Measurements from ENCODE around the gene SYTL1. TPM values are rescaled to one million over a fixed set of nuclear protein-coding genes. Genes with fewer than 3 reads are reported as not detected.
A peak's percentile ranks its signal among the peaks of the same experiment; 100 is the strongest.

SYTL1 gene
- total and polyA plus RNA-seq, 9 of the 15 experiments (the other 6 are each of a cell fraction or from before 2014, with no cell fraction given), result 0.04 to 9.3 (median 1.7) TPM

- TF ChIP-seq, protein P1, sequence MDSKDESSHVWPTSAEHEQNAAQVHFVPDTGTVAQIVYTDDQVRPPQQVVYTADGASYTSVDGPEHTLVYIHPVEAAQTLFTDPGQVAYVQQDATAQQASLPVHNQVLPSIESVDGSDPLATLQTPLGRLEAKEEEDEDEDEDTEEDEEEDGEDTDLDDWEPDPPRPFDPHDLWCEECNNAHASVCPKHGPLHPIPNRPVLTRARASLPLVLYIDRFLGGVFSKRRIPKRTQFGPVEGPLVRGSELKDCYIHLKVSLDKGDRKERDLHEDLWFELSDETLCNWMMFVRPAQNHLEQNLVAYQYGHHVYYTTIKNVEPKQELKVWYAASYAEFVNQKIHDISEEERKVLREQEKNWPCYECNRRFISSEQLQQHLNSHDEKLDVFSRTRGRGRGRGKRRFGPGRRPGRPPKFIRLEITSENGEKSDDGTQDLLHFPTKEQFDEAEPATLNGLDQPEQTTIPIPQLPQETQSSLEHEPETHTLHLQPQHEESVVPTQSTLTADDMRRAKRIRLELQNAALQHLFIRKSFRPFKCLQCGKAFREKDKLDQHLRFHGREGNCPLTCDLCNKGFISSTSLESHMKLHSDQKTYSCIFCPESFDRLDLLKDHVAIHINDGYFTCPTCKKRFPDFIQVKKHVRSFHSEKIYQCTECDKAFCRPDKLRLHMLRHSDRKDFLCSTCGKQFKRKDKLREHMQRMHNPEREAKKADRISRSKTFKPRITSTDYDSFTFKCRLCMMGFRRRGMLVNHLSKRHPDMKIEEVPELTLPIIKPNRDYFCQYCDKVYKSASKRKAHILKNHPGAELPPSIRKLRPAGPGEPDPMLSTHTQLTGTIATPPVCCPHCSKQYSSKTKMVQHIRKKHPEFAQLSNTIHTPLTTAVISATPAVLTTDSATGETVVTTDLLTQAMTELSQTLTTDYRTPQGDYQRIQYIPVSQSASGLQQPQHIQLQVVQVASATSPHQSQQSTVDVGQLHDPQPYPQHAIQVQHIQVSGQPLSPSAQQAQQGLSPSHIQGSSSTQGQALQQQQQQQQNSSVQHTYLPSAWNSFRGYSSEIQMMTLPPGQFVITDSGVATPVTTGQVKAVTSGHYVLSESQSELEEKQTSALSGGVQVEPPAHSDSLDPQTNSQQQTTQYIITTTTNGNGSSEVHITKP (IDR thresholded peaks at IDR 0.05; ENCODE audit: partially characterized antibody), result no peak
- TF ChIP-seq USF1 (CRISPR knock-in tag; IDR thresholded peaks at IDR 0.05) (no peak), POLR2G (IDR thresholded peaks at IDR 0.05; ENCODE audit: low read depth, low read length) (no peak), LCOR (CRISPR knock-in tag; IDR thresholded peaks at IDR 0.05) (no peak), BMI1 (IDR thresholded peaks at IDR 0.05; ENCODE audit: low read length) (no peak), TAF1 (IDR thresholded peaks at IDR 0.05; ENCODE audit: control insufficient read depth, extremely low read depth, insufficient read depth, low read length, severe bottlenecking) (no peak), ZNF696 (CRISPR knock-in tag; conservative IDR thresholded peaks at IDR 0.05) (no peak), RFX7 (CRISPR knock-in tag; IDR thresholded peaks at IDR 0.05) (no peak), ZNF699 (CRISPR knock-in tag; IDR thresholded peaks at IDR 0.05; ENCODE audit: insufficient replicate concordance) (no peak), CCNT2 (IDR thresholded peaks at IDR 0.05; ENCODE audit: borderline replicate concordance, extremely low read depth, insufficient read length, low read depth, low read length) (no peak), TEAD2 (tag; IDR thresholded peaks at IDR 0.05) (0 out of 2 replicates have a peak, but pooled peaks have one; percentile 12), ZNF212 (CRISPR knock-in tag; IDR thresholded peaks at IDR 0.05) (no peak), CXXC5 (CRISPR knock-in tag; IDR thresholded peaks at IDR 0.05) (no peak), PRPF4 (IDR thresholded peaks at IDR 0.05; ENCODE audit: insufficient read depth, low read depth, low read length, poor library complexity, severe bottlenecking) (no peak), KAT8 (IDR thresholded peaks at IDR 0.05; ENCODE audit: low read depth) (no peak), CBX1 (IDR thresholded peaks at IDR 0.05; ENCODE audit: low read depth) (no peak), KLF13 (tag; IDR thresholded peaks at IDR 0.05; ENCODE audit: borderline replicate concordance, low read depth) (no peak), ZZZ3 (IDR thresholded peaks at IDR 0.05) (no peak)
- TF ChIP-seq, protein P2, sequence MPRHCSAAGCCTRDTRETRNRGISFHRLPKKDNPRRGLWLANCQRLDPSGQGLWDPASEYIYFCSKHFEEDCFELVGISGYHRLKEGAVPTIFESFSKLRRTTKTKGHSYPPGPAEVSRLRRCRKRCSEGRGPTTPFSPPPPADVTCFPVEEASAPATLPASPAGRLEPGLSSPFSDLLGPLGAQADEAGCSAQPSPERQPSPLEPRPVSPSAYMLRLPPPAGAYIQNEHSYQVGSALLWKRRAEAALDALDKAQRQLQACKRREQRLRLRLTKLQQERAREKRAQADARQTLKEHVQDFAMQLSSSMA (CRISPR knock-in tag; IDR thresholded peaks at IDR 0.05), result no peak
- TF ChIP-seq, protein P3, sequence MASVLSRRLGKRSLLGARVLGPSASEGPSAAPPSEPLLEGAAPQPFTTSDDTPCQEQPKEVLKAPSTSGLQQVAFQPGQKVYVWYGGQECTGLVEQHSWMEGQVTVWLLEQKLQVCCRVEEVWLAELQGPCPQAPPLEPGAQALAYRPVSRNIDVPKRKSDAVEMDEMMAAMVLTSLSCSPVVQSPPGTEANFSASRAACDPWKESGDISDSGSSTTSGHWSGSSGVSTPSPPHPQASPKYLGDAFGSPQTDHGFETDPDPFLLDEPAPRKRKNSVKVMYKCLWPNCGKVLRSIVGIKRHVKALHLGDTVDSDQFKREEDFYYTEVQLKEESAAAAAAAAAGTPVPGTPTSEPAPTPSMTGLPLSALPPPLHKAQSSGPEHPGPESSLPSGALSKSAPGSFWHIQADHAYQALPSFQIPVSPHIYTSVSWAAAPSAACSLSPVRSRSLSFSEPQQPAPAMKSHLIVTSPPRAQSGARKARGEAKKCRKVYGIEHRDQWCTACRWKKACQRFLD (CRISPR knock-in tag; IDR thresholded peaks at IDR 0.05), result peak; percentile 77
- TF ChIP-seq, protein P4, sequence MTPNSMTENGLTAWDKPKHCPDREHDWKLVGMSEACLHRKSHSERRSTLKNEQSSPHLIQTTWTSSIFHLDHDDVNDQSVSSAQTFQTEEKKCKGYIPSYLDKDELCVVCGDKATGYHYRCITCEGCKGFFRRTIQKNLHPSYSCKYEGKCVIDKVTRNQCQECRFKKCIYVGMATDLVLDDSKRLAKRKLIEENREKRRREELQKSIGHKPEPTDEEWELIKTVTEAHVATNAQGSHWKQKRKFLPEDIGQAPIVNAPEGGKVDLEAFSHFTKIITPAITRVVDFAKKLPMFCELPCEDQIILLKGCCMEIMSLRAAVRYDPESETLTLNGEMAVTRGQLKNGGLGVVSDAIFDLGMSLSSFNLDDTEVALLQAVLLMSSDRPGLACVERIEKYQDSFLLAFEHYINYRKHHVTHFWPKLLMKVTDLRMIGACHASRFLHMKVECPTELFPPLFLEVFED (CRISPR knock-in tag; conservative IDR thresholded peaks at IDR 0.05), result no peak
Observed at GRCh38 chr1:27367160-27367650, 25.4 kb downstream of the SYTL1 start (continued).

Measured in K562 (cell line).